Liver (tissue), 9 donors: ENCODE data around the gene ARHGEF7. TPM values are rescaled to one million over a fixed set of nuclear protein-coding genes. Genes with fewer than 3 reads are reported as not detected.

ENCODE experiments used
- DNase-seq: peaks from one replicate; pipeline ENCODE4 v3.0.0-alpha.2; 2017; ENCODE audit warnings: low spot score
- H3K27ac ChIP-seq, 2 donors: one replicate each; pipeline ENCODE4 v1.7.0; 2013; ENCODE audit warnings: inconsistent platforms in 2 of 2, low read length in 2 of 2, control low read depth in 1 of 2, low read depth in 1 of 2, mild to moderate bottlenecking in 1 of 2
- H3K27me3 ChIP-seq, 4 donors: one replicate each; pipeline versions ENCODE4 v1.6.1 to v1.7.0; 2013; ENCODE audit warnings: low read length in 3 of 4, inconsistent platforms in 1 of 4, mild to moderate bottlenecking in 1 of 4, moderate library complexity in 1 of 4; ENCODE audit not compliant: control insufficient read depth in 4 of 4, insufficient read depth in 4 of 4
- H3K36me3 ChIP-seq, 4 donors: one replicate each; pipeline versions ENCODE4 v1.6.1 to v1.7.0; 2013; ENCODE audit warnings: low read length in 3 of 4, mild to moderate bottlenecking in 3 of 4, low read depth in 1 of 4, moderate library complexity in 1 of 4; ENCODE audit not compliant: control insufficient read depth in 4 of 4, insufficient read depth in 3 of 4
- H3K4me1 ChIP-seq, 4 donors: one replicate each; pipeline versions ENCODE4 v1.6.1 to v1.7.0; 2013; ENCODE audit warnings: low read length in 3 of 4, mild to moderate bottlenecking in 3 of 4, moderate library complexity in 1 of 4; ENCODE audit not compliant: control insufficient read depth in 4 of 4, insufficient read depth in 4 of 4
- H3K4me3 ChIP-seq, 3 donors: one replicate each; pipeline versions ENCODE4 v1.6.1 to v1.7.0; 2013; ENCODE audit warnings: low read length in 3 of 3, control low read depth in 1 of 3, low read depth in 1 of 3, mild to moderate bottlenecking in 1 of 3
- H3K9ac ChIP-seq, 2 donors: one replicate each; pipeline ENCODE4 v1.7.0; 2013; ENCODE audit warnings: low read length in 2 of 2, mild to moderate bottlenecking in 2 of 2, moderate library complexity in 2 of 2, control low read depth in 1 of 2, low read depth in 1 of 2
- H3K9me3 ChIP-seq, 4 donors: one replicate each; pipeline versions ENCODE4 v1.6.1 to v1.7.0; 2013; ENCODE audit warnings: low read length in 3 of 4; ENCODE audit not compliant: control insufficient read depth in 4 of 4
- ATF3 ChIP-seq: IDR thresholded peaks from 2 replicates; pipeline ENCODE4 v1.6.1; 2016; ENCODE audit warnings: antibody characterized with exemption
- CTCF ChIP-seq: fragments of 150-350 bp; IDR thresholded peaks from 2 replicates; pipeline ENCODE4 v1.5.1; 2017; ENCODE audit warnings: improper control_type of control experiment, low read depth, low read length; ENCODE audit not compliant: missing input control
- EGR1 ChIP-seq, 2 donors: IDR thresholded peaks; 2 replicates each; pipeline ENCODE4 v1.6.1; 2016 to 2018; ENCODE audit warnings: antibody characterized with exemption in 2 of 2, low read depth in 2 of 2
- FOXA1 ChIP-seq: IDR thresholded peaks from 2 replicates; pipeline ENCODE4 v1.6.1; 2016; ENCODE audit warnings: antibody characterized with exemption
- FOXA2 ChIP-seq: IDR thresholded peaks from 2 replicates; pipeline ENCODE4 v1.6.1; 2016; ENCODE audit warnings: antibody characterized with exemption
- HNF4A ChIP-seq, 2 donors: conservative IDR thresholded peaks; 2 replicates each; pipeline ENCODE4 v1.6.1; 2016; ENCODE audit warnings: antibody characterized with exemption in 2 of 2, mild to moderate bottlenecking in 2 of 2
- HNF4G ChIP-seq: IDR thresholded peaks from 2 replicates; pipeline ENCODE4 v1.6.1; 2016; ENCODE audit warnings: antibody characterized with exemption
- JUND ChIP-seq, 2 donors: IDR thresholded peaks; 2 replicates each; pipeline ENCODE4 v1.6.1; 2016; ENCODE audit warnings: antibody characterized with exemption in 2 of 2
- MAX ChIP-seq: IDR thresholded peaks from 2 replicates; pipeline ENCODE4 v1.6.1; 2016; ENCODE audit warnings: antibody characterized with exemption
- NR2F2 ChIP-seq: IDR thresholded peaks from 2 replicates; pipeline ENCODE4 v1.6.1; 2016; ENCODE audit warnings: antibody characterized with exemption
- RXRA ChIP-seq, 2 donors: IDR thresholded peaks; 2 replicates each; pipeline ENCODE4 v1.6.1; 2017 to 2018; ENCODE audit warnings: antibody characterized with exemption in 2 of 2, mild to moderate bottlenecking in 1 of 2
- SP1 ChIP-seq: IDR thresholded peaks from 2 replicates; pipeline ENCODE4 v1.6.1; 2018; ENCODE audit warnings: antibody characterized with exemption, mild to moderate bottlenecking
- TAF1 ChIP-seq: conservative IDR thresholded peaks from 2 replicates; pipeline ENCODE4 v1.6.1; 2016; ENCODE audit warnings: antibody characterized with exemption, mild to moderate bottlenecking
- YY1 ChIP-seq: IDR thresholded peaks from 2 replicates; pipeline ENCODE4 v1.6.1; 2016; ENCODE audit warnings: antibody characterized with exemption, mild to moderate bottlenecking
- WGBS: extraction: QIAGEN DNeasy Blood & Tissue Kit; methylation state at CpG from one replicate; pipeline ENCODE4 v1.1.7; 2013; 5-methylcytosine and 5-hydroxymethylcytosine counted together
- polyA plus RNA-seq, 2 donors: library from polyadenylated mRNA; stranded (reverse) in 1 of 2; unstranded in 1 of 2; fragments of 200-250 nt in 1 of 2; fragments of >200 nt in 1 of 2; fragmentation: Nextera tagmentation in 1 of 2; extraction: Ambion mirVana in 1 of 2; gene quantifications; one replicate each; pipeline versions ENCODE4 v1.2.1 to v1.2.3, GENCODE V29; 2013 to 2015
- total RNA-seq, 2 donors: library from RNA; depleted of rRNA; stranded (reverse); fragments of >200 nt; gene quantifications; one replicate each; pipeline ENCODE4 v1.2.3, GENCODE V29; 2014
- TF ChIP-seq, protein P1 (sequence below): IDR thresholded peaks from 2 replicates; pipeline ENCODE4 v1.6.1; 2016; ENCODE audit warnings: antibody characterized with exemption
- donor health status: healthy.
- donor health status: healthy.
- donor health status: healthy.
- donor health status: healthy.
- donor health status: healthy.

Gene ARHGEF7
- total and polyA plus RNA-seq, 4 donors, result 10.3 to 37.5 (median 20.1) TPM

GRCh38 chr13:111325146-111325890, 210.2 kb downstream of the ARHGEF7 start:
- no peak overlapping the region for H3K9ac ChIP-seq
- H3K27me3 ChIP-seq, result no peaks in the 10 kb centered on the region
- H3K9me3 ChIP-seq, result no peaks in the 10 kb centered on the region
- TF ChIP-seq JUND (IDR thresholded peaks at IDR 0.05), result no peak
- no peak for TF ChIP-seq RXRA (IDR thresholded peaks at IDR 0.05)
- TF ChIP-seq FOXA1, result no peak
- TF ChIP-seq HNF4A (conservative IDR thresholded peaks at IDR 0.05), result no peak
- no peak for TF ChIP-seq FOXA2
- no peak for TF ChIP-seq TAF1
- no peak for TF ChIP-seq SP1
- TF ChIP-seq CTCF, result no peak
- TF ChIP-seq MAX, result no peak
- TF ChIP-seq HNF4G, result no peak
- no peak for TF ChIP-seq ATF3
- no peak for TF ChIP-seq NR2F2
- no peak for TF ChIP-seq YY1
- TF ChIP-seq, protein P1, sequence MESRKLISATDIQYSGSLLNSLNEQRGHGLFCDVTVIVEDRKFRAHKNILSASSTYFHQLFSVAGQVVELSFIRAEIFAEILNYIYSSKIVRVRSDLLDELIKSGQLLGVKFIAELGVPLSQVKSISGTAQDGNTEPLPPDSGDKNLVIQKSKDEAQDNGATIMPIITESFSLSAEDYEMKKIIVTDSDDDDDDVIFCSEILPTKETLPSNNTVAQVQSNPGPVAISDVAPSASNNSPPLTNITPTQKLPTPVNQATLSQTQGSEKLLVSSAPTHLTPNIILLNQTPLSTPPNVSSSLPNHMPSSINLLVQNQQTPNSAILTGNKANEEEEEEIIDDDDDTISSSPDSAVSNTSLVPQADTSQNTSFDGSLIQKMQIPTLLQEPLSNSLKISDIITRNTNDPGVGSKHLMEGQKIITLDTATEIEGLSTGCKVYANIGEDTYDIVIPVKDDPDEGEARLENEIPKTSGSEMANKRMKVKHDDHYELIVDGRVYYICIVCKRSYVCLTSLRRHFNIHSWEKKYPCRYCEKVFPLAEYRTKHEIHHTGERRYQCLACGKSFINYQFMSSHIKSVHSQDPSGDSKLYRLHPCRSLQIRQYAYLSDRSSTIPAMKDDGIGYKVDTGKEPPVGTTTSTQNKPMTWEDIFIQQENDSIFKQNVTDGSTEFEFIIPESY, result no peak
- H3K27ac ChIP-seq, result no peak overlapping the region
- H3K36me3 ChIP-seq, result no peaks in the 10 kb centered on the region
- DNase-seq, result no peak
- H3K4me1 ChIP-seq, result no peaks in the 10 kb centered on the region
- H3K4me3 ChIP-seq, result no peak overlapping the region
- 91% methylated on average over 28 of the region's 28 CpGs for WGBS

- Histone ChIP-seq H3K27ac (no peak overlapping the region), H3K4me3 (no peak overlapping the region), H3K4me1 (no peaks in the 10 kb centered on the region), H3K36me3 (no peaks in the 10 kb centered on the region), H3K27me3 (no peaks in the 10 kb centered on the region), H3K9ac (no peak overlapping the region), H3K9me3 (no peaks in the 10 kb centered on the region)
- TF ChIP-seq EGR1 (IDR thresholded peaks at IDR 0.05; ENCODE audit: low read depth in 2 of 2) (no peak), MAX (no peak), FOXA1 (no peak), FOXA2 (no peak)
- 91% methylated on average over 37 of the region's 37 CpGs for WGBS
- no peak for DNase-seq
Observed at GRCh38 chr13:111325941-111326620, 211.0 kb downstream of the ARHGEF7 start.
